Liver (tissue), 9 donors: ENCODE data around the gene CYP4F3. TPM values are rescaled to one million over a fixed set of nuclear protein-coding genes. Genes with fewer than 3 reads are reported as not detected.

Experiments
- DNase-seq: peaks from one replicate; pipeline ENCODE4 v3.0.0-alpha.2; 2017; ENCODE audit warnings: low spot score
- H3K27ac ChIP-seq, 2 donors: one replicate each; pipeline ENCODE4 v1.7.0; 2013; ENCODE audit warnings: inconsistent platforms in 2 of 2, low read length in 2 of 2, control low read depth in 1 of 2, low read depth in 1 of 2, mild to moderate bottlenecking in 1 of 2
- H3K27me3 ChIP-seq, 4 donors: one replicate each; pipeline versions ENCODE4 v1.6.1 to v1.7.0; 2013; ENCODE audit warnings: low read length in 3 of 4, inconsistent platforms in 1 of 4, mild to moderate bottlenecking in 1 of 4, moderate library complexity in 1 of 4; ENCODE audit not compliant: control insufficient read depth in 4 of 4, insufficient read depth in 4 of 4
- H3K36me3 ChIP-seq, 4 donors: one replicate each; pipeline versions ENCODE4 v1.6.1 to v1.7.0; 2013; ENCODE audit warnings: low read length in 3 of 4, mild to moderate bottlenecking in 3 of 4, low read depth in 1 of 4, moderate library complexity in 1 of 4; ENCODE audit not compliant: control insufficient read depth in 4 of 4, insufficient read depth in 3 of 4
- H3K4me1 ChIP-seq, 4 donors: one replicate each; pipeline versions ENCODE4 v1.6.1 to v1.7.0; 2013; ENCODE audit warnings: low read length in 3 of 4, mild to moderate bottlenecking in 3 of 4, moderate library complexity in 1 of 4; ENCODE audit not compliant: control insufficient read depth in 4 of 4, insufficient read depth in 4 of 4
- H3K4me3 ChIP-seq, 3 donors: one replicate each; pipeline versions ENCODE4 v1.6.1 to v1.7.0; 2013; ENCODE audit warnings: low read length in 3 of 3, control low read depth in 1 of 3, low read depth in 1 of 3, mild to moderate bottlenecking in 1 of 3
- H3K9ac ChIP-seq, 2 donors: one replicate each; pipeline ENCODE4 v1.7.0; 2013; ENCODE audit warnings: low read length in 2 of 2, mild to moderate bottlenecking in 2 of 2, moderate library complexity in 2 of 2, control low read depth in 1 of 2, low read depth in 1 of 2
- H3K9me3 ChIP-seq, 4 donors: one replicate each; pipeline versions ENCODE4 v1.6.1 to v1.7.0; 2013; ENCODE audit warnings: low read length in 3 of 4; ENCODE audit not compliant: control insufficient read depth in 4 of 4
- ATF3 ChIP-seq: IDR thresholded peaks from 2 replicates; pipeline ENCODE4 v1.6.1; 2016; ENCODE audit warnings: antibody characterized with exemption
- CTCF ChIP-seq: fragments of 150-350 bp; IDR thresholded peaks from 2 replicates; pipeline ENCODE4 v1.5.1; 2017; ENCODE audit warnings: improper control_type of control experiment, low read depth, low read length; ENCODE audit not compliant: missing input control
- EGR1 ChIP-seq, 2 donors: IDR thresholded peaks; 2 replicates each; pipeline ENCODE4 v1.6.1; 2016 to 2018; ENCODE audit warnings: antibody characterized with exemption in 2 of 2, low read depth in 2 of 2
- FOXA1 ChIP-seq: IDR thresholded peaks from 2 replicates; pipeline ENCODE4 v1.6.1; 2016; ENCODE audit warnings: antibody characterized with exemption
- FOXA2 ChIP-seq: IDR thresholded peaks from 2 replicates; pipeline ENCODE4 v1.6.1; 2016; ENCODE audit warnings: antibody characterized with exemption
- GABPA ChIP-seq, 2 donors: IDR thresholded peaks in 1 of 2; conservative IDR thresholded peaks in 1 of 2; 2 replicates each; pipeline ENCODE4 v1.6.1; 2016; ENCODE audit warnings: antibody characterized with exemption in 2 of 2, mild to moderate bottlenecking in 1 of 2, moderate library complexity in 1 of 2
- HNF4A ChIP-seq, 2 donors: conservative IDR thresholded peaks; 2 replicates each; pipeline ENCODE4 v1.6.1; 2016; ENCODE audit warnings: antibody characterized with exemption in 2 of 2, mild to moderate bottlenecking in 2 of 2
- HNF4G ChIP-seq: IDR thresholded peaks from 2 replicates; pipeline ENCODE4 v1.6.1; 2016; ENCODE audit warnings: antibody characterized with exemption
- JUND ChIP-seq, 2 donors: IDR thresholded peaks; 2 replicates each; pipeline ENCODE4 v1.6.1; 2016; ENCODE audit warnings: antibody characterized with exemption in 2 of 2
- NR2F2 ChIP-seq: IDR thresholded peaks from 2 replicates; pipeline ENCODE4 v1.6.1; 2016; ENCODE audit warnings: antibody characterized with exemption
- RAD21 ChIP-seq, 2 donors: IDR thresholded peaks; 2 replicates each; pipeline ENCODE4 v1.6.1; 2016; ENCODE audit warnings: antibody characterized with exemption in 2 of 2, mild to moderate bottlenecking in 2 of 2
- REST ChIP-seq: IDR thresholded peaks from 2 replicates; pipeline ENCODE4 v1.6.1; 2016; ENCODE audit warnings: antibody characterized with exemption, mild to moderate bottlenecking
- RXRA ChIP-seq, 2 donors: IDR thresholded peaks; 2 replicates each; pipeline ENCODE4 v1.6.1; 2017 to 2018; ENCODE audit warnings: antibody characterized with exemption in 2 of 2, mild to moderate bottlenecking in 1 of 2
- SP1 ChIP-seq: IDR thresholded peaks from 2 replicates; pipeline ENCODE4 v1.6.1; 2018; ENCODE audit warnings: antibody characterized with exemption, mild to moderate bottlenecking
- TAF1 ChIP-seq: conservative IDR thresholded peaks from 2 replicates; pipeline ENCODE4 v1.6.1; 2016; ENCODE audit warnings: antibody characterized with exemption, mild to moderate bottlenecking
- YY1 ChIP-seq: IDR thresholded peaks from 2 replicates; pipeline ENCODE4 v1.6.1; 2016; ENCODE audit warnings: antibody characterized with exemption, mild to moderate bottlenecking
- ZBTB33 ChIP-seq: IDR thresholded peaks from 2 replicates; pipeline ENCODE4 v1.6.1; 2016; ENCODE audit warnings: antibody characterized with exemption
- WGBS: extraction: QIAGEN DNeasy Blood & Tissue Kit; methylation state at CpG from one replicate; pipeline ENCODE4 v1.1.7; 2013; 5-methylcytosine and 5-hydroxymethylcytosine counted together
- polyA plus RNA-seq, 2 donors: library from polyadenylated mRNA; stranded (reverse) in 1 of 2; unstranded in 1 of 2; fragments of 200-250 nt in 1 of 2; fragments of >200 nt in 1 of 2; fragmentation: Nextera tagmentation in 1 of 2; extraction: Ambion mirVana in 1 of 2; gene quantifications; one replicate each; pipeline versions ENCODE4 v1.2.1 to v1.2.3, GENCODE V29; 2013 to 2015
- total RNA-seq, 2 donors: library from RNA; depleted of rRNA; stranded (reverse); fragments of >200 nt; gene quantifications; one replicate each; pipeline ENCODE4 v1.2.3, GENCODE V29; 2014
- TF ChIP-seq, protein P1 (sequence below): IDR thresholded peaks from 2 replicates; pipeline ENCODE4 v1.6.1; 2016; ENCODE audit warnings: antibody characterized with exemption
- donor health status: healthy.
- donor health status: healthy.
- donor health status: healthy.
- donor health status: healthy.
- donor health status: healthy.

Gene CYP4F3
- total and polyA plus RNA-seq, 4 donors: 58.4 to 168 (median 128) TPM

DNA sequence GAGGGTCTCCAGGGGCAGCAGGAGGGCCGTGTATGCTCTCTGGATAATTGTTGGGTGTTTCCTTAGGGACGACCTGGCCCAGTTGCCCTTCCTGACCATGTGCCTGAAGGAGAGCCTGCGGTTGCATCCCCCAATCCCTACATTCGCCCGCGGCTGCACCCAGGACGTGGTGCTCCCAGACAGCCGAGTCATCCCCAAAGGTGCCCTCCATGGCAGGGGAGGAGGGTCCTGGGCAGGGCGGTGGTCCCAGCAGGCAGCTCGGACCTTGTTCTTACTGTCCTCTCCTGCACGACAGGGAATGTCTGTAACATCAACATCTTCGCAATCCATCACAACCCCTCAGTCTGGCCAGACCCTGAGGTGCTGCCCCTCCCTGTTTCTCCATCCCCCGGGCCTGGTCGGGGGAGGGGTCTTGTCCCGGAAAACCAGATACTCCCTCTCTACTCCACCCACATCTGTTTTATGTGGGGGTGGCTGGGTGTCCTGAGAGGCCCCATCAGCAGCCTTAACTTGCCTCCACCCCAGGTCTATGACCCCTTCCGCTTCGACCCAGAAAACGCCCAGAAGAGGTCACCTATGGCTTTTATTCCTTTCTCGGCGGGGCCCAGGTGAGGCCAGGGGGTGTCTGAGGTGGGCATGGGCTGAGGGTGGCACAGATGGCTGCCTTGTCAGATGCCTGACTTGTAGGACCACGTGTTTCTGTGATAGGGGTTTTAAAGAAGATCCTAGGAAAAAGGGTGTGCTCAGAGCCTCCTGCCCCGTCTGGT, 12.3 kb upstream of the CYP4F3 start:
- H3K4me3 ChIP-seq: no peak overlapping the region
- H3K36me3 ChIP-seq: no peaks in the 10 kb centered on the region
- 51% methylated on average over 22 of the region's 22 CpGs for WGBS
- TF ChIP-seq ZBTB33 (no peak), HNF4A (conservative IDR thresholded peaks at IDR 0.05) (no peak), FOXA2 (no peak), ATF3 (no peak), SP1 (no peak), HNF4G (no peak), RAD21 (IDR thresholded peaks at IDR 0.05) (no peak), REST (no peak), NR2F2 (no peak), RXRA (IDR thresholded peaks at IDR 0.05) (no peak), FOXA1 (no peak), GABPA (IDR thresholded peaks at IDR 0.05 in 1 of 2, conservative IDR thresholded peaks at IDR 0.05 in 1 of 2) (no peak), EGR1 (IDR thresholded peaks at IDR 0.05; ENCODE audit: low read depth in 2 of 2) (no peak), TAF1 (no peak), YY1 (no peak), JUND (IDR thresholded peaks at IDR 0.05) (no peak), CTCF (no peak)
- TF ChIP-seq, protein P1, sequence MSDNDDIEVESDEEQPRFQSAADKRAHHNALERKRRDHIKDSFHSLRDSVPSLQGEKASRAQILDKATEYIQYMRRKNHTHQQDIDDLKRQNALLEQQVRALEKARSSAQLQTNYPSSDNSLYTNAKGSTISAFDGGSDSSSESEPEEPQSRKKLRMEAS: no peak
- peaks cover 0 to 3% (median 0%) of the 10 kb centered on the region in 4 donors for H3K4me1 ChIP-seq
- H3K9ac ChIP-seq: no peak overlapping the region
- no peaks in the 10 kb centered on the region for H3K27me3 ChIP-seq
- no peaks in the 10 kb centered on the region for H3K9me3 ChIP-seq
- DNase-seq: no peak
- H3K27ac ChIP-seq: no peak overlapping the region
